Activated CD8-positive, alpha-beta memory T cell treated with anti-CD3 and anti-CD28 coated beads, Interleukin-2, amount 50 U/mL, for 1 hour (primary cell): Measurements from ENCODE around the gene ZFYVE16.
"Not testable (repeated sequence)": the region's sequence is repeated elsewhere in the genome, so short reads cannot be mapped to it uniquely, and the experiment has no call there.

ENCODE experiments used
- DNase-seq: peaks from one replicate; pipeline ENCODE4 v3.0.0-alpha.2; 2020; ENCODE audit errors: extremely low read depth

ZFYVE16 gene

DNA sequence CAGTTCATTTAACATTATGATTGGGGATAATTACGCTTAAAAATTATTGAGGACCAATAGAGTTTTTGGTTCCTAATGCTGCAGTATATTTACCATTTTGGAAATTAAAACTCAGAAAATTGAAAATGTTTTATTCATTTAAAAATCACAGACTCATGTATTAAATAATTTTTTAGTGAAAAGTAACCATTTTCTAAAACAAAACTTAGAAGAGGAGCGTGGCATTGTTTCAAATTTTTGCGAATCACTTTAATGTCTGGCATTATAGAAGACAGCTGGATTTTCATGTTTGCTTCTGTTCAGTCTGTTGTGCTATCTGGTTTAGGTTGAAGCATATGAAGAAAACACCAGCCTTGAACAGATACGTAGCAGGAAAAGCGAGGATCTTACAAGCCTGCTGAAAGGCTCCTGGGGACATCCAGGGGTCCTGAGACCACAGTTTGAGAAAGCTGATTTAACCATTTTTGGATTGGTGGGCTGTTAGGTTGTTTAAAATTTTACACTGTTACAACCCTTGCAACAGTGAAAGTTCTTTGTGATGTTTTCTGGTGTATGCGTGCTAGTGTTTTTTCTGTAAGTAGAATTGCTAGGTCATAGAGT, 1.6 kb downstream of the ZFYVE16 start:
- DNase-seq, result no peak

DNA sequence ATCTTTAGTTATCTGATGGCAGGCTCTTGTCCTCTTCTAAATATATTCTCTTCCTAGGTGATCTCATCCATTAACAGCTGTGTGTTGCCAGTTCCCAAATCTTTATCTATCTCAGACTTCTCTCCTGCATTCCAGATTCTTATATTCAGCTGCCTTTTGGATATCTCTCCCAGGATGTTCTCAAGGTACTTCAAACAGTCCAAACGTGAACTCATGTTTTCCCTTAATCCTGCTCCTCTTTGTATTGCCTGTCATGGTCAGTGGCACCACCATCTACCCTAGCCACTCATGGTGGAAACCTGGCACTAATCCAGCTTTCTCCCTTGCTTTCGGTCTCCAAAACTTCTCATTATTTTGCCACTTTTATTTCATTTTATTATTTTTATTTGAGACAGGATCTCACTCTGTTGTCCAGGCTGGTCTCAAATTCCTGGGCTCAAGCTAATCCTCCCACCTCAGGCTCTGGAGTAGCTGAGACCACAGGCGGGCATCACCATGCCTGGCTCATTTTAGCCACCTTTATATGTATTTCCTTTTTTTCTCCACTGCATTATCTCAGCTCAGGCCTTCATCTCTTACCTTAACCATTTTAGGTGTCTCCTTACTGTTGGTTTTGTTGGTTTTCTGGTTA, 3.8 kb downstream of the ZFYVE16 start:
- DNase-seq, result no peak

DNA sequence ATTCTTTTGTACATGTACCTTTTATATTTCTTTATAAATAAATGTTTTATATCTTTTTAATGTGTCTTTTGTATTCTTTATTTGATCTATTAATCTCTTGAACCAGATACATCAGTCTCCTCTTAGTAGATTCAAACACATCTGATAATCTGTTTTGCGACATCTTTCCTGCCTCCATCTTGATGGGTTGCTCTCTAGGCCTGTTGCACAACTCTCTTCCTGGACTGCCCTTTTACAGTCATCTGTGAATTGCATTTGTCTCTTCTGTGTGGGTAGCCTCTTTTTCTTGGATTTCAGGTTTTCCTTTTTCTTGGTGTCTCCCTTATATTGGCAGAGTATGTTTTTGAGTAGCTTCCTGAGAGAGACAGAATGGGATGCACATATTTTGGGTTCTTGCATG, 6.2 kb downstream of the ZFYVE16 start:
- DNase-seq, result no peak

DNA sequence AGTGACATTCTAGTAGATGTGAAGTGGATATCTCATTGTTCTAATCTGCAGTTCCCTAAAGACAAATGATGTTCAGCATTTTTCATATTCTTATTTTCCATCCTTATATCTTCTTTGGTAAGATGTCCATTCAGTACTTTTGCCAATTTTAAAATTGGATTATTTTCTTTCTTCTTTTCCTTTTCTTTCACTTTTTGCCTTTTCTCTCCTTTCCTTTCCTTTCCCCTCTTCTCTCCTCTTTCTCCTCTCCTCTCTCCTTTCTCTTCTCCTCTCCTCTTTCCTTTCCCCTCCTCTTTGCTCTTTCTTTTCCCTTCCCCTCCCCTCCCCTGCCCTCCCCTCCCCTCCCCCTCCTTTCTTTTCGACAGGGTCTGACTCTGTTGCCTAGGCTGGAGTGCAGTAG, 10.1 kb downstream of the ZFYVE16 start:
- no peak for DNase-seq

DNA sequence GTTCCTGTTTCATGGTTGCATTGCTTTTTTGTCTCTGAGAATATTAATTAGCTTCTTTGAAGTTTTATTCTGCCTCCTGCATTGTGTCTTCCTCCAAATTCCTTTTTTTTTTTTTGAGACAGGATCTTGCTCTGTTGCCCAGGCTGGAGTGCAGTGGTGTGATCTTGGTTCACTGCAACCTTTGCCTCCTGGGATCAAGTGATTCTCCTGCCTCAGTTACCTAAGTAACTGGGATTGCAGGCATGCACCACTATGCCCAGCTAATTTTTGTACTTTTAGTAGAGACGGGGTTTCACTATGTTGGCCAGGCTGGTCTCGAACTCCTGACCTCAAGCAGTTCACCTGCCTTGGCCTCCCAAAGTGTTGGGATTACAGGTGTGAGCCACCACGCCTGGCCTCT, 16.5 kb downstream of the ZFYVE16 start:
- DNase-seq, result not testable (repeated sequence)

DNA sequence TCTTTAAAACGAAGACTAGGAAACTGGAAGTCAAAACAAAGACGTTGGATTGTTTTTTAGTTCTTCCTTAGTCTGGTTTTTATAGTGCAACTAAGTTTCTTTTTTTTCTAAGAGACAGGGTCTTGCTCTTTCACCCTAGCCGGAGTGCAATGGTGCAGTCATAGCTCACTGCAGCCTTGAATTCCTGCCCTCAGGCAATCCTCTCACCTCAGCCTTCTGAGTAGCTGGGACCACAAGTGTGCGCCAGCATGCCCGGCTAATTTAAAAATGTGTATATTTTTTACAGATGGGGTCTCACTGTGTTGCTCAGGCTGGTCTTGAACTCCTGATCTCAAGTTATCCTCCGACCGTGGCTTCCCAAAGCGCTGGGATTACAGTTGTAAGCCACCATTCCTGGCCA, 27.6 kb downstream of the ZFYVE16 start:
- no peak for DNase-seq

DNA sequence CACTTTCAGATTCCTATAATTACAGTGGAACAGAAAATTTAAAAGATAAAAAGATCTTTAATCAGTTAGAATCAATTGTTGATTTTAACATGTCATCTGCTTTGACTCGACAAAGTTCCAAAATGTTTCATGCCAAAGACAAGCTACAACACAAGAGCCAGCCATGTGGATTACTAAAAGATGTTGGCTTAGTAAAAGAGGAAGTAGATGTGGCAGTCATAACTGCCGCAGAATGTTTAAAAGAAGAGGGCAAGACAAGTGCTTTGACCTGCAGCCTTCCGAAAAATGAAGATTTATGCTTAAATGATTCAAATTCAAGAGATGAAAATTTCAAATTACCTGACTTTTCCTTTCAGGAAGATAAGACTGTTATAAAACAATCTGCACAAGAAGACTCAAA, 29.5 kb downstream of the ZFYVE16 start:
- DNase-seq, result no peak

DNA sequence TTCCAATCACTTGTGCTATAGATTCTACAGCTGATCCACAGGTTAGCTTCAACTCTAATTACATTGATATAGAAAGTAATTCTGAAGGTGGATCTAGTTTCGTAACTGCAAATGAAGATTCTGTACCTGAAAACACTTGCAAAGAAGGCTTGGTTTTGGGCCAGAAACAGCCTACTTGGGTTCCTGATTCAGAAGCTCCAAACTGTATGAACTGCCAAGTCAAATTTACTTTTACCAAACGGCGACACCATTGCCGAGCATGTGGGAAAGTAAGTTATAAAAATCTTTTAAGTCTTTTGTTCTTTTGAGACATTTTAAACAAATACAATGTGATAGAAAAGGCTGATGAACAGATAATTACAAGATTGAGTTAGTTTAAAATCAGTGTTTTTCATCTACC, 30.9 kb downstream of the ZFYVE16 start:
- DNase-seq, result no peak

DNA sequence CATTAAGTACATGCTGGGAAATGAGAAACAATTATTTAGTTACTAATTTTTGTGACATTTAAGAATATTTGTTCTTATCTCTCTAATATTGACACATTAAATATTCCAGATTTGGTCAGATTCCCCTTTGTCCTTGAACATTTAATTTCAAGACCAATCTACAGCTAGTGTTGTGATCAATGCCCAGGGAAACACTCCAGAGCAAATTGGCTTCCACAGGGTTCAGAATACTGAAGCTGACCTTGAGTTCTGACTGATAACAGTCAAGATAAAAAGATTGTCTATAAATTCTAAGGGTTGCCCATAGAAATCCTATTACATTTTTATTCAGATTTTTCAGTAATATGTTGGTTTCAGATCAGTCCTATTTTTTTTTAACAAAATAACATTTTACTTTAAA, 31.3 kb downstream of the ZFYVE16 start:
- no peak for DNase-seq

DNA sequence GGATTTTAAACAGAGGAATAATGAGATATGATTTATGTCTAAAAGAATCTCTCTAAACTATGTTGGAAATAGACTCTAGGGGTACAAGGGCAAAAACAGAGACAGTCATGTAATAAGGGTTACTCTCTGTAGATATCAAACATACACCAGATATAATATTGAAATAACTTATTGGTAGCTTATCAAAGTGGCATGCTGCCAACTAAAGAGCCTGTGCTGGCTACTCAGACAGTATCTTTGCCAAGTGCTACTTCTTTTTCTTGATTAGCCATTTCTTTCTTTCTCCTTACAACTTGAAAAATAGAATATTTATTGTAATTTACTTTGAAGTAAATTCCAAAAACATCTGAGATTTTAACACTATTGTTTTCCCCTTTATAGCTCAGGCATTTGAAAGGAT, 34.9 kb downstream of the ZFYVE16 start:
- DNase-seq, result no peak

DNA sequence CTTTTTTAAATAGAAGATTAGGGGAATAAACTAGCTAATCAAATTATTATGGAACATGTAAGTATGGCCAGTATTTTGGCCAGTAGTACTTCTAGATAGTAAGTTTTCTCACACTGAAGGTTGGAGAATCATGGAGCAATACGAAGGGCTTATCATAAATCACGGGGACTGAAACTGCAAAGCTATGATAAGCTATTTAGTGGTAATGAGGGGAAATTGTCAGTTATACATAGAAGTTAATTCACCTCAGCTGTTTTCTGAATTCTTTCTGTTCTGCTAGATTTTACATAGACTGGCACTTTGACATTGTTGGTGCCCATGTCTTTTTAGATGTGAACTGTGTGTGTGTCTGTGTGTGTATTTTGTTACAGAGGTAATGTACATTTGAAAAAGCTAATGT, 45.5 kb downstream of the ZFYVE16 start:
- no peak for DNase-seq

DNA sequence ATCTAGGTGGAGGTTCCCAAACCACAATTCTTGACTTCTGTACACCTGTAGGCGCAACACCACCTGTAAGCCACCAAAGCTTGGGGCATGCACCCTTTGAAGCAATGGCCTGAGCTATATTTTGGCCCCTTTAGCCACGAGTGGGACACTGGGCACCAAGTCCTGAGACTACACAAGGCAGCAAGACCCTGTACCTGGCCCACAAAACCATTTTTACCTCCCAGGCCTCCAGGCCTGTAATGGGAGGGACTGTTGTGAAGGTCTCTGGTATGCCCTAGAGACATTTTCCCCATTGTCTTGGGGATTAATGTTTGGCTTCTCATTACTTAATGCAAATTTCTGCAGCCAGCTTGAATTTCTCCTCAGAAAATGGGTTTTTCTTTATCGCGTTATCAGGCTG, 55.4 kb downstream of the ZFYVE16 start:
- no peak for DNase-seq

DNA sequence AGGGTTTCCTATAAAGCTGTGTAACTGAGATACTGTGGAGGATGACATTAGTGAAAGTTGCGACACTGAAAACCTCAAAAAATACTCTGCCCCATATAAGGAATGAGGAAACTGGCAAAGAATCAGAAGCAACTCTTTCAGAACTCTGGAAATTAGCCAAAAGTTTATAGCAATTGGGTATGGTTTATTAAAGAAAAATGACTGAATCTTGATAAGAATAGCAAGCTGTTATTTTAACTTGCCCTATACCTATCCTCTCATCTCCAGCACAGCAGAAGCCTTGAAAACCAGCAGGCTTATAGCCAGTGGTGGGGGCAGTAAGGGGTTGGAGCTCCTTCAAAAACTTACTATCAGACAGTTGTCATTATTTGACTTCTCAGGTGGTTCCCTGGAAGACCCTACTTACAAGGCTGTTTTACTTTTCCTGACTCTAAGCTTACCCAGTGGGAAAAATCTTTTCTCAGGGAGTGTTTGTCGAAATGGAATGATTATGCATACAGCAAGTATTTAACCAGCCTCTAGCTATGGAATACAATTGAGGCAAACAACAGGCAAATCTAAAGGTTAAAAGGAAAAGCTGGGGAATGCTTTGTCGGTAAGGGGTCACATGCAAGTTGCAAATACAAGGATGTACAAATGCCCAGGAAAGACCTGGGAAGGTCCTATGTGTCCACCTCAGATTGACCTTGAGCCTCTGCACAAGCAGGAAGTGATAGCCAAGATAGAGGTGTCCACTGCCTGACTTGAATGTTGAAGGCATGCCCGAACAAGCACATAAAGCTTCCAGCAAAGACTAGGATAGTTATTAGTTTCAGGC, 59.0 kb downstream of the ZFYVE16 start:
- no peak for DNase-seq

DNA sequence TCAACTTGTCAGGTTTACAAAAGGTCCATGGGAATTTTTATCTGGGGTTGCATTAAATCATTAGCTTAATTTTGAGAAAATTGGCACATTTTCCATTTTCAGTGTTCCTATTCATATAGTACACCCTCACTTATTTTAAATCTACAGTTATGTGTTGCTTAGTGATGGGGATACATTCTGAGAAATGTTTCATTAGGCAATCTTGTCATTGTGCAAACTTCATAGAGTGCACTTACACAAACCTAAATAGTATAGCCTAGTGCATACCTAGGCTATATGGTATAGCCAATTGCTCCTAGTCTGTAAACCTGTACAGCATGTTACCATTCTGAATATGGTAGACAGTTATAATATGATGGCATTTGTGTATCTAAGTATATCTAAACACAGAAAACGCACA, 60.3 kb downstream of the ZFYVE16 start:
- DNase-seq, result no peak

DNA sequence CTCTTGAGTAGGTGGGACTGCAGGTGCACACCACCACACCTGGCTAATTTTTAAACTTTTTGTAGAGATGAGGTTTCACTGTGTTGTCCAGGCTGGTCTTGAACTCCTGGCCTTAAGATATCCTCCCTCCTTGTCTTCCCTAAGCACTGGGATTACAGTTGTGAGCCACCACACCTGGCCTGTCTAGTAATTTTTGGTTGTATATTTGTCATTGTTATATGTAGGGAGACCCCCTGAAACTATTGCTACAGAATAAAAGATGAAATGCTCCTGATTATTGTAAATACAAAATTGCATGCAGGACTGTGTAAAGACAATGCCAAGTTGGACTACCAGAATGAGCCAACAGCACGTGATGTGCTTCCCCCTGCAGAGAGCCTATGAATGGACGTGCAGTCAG, 62.8 kb downstream of the ZFYVE16 start:
- DNase-seq, result not testable (repeated sequence)

DNA sequence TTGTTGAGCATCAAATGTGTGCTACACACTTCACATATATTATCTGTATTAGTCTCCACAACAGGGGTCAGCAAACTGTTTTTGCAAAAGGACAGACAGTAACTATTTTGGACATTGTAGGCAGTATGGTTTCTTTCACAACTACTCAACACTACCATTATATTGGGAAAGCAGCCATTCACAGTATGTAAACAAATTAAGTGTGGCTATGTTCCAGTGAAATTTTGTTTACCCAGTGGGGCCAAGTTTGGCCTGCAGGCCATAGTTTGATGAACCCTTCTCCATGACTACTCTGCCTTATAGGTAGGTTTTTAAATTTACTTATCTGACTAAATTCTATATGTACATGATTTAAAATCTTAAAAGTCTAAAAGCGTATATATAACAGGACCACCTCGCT, 67.1 kb downstream of the ZFYVE16 start:
- DNase-seq, result no peak

DNA sequence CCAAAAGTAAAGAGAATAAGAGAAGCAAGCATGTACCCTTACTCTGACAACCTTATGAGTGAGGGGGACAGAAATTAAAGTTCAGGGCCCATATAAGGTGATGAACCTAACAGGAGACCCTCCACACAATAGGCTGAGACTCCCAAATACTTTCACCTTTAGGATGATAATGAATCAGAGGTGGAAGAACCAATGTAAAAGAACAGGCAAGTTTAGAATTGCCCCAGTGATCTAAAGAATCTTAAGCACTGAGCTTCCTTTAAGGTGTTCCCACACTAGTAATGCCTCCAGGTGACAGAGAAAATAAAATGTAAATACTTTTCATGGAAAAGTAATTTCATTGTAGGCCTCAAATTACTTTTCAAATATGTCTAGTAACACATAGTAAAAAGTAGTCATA, 71.8 kb downstream of the ZFYVE16 start:
- DNase-seq, result no peak

DNA sequence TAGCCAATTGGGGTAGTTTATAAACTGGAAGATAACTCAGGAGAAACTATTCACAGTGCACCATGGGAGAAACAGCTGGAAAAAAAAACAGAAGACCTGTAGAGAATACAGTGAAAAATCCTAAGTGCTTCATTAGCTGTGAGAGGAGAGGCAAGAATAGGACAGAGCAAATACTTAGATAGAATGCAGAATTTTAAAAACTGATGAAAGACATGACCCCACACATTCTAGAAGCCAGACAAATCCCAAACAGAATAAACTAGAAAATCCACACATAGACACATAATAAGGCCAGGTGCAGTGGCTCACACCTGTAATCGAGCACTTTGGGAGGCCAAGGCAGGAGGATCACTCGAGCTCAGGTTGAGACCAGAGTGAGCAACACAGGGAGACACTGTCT, 72.5 kb downstream of the ZFYVE16 start:
- DNase-seq, result no peak

DNA sequence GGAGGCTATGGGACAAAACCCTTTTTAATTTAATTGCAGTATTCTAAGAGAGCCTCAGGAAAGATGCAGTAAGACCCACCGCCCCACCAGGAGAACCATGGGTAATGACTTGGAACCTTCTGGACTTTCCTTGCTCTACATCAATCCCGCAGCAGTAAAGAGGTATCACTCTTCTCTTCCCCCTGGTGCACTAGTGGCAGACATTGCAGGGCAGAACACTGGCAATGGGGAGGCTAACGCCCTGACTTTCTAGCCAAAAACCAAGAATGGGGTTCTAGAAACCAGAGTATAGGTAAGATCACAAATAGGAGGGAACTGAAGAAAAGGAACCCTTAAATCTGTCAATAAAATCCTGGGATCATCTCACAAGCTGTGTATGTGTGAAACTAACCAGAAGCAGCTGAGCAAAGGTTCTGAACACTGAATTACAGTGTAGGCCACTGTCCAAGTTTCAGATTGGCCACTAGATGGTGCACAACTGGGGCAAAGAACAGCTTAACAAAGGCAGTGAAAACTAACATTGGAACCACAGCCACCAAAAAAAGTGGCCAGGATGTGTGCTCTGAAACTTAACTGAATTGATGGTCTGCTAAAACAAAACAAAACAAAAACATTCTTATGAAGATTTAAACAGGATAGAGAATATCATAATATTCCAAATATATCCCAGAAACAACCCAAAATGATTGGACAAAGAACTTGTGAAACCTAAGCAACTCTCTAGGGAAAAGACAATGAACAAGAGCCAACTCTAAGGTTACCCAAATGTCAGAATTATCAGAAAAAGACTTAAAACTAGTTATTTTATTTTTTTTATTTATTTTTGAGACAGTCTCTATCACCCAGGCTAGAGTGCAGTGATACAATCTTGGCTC, 73.4 kb downstream of the ZFYVE16 start:
- no peak for DNase-seq

DNA sequence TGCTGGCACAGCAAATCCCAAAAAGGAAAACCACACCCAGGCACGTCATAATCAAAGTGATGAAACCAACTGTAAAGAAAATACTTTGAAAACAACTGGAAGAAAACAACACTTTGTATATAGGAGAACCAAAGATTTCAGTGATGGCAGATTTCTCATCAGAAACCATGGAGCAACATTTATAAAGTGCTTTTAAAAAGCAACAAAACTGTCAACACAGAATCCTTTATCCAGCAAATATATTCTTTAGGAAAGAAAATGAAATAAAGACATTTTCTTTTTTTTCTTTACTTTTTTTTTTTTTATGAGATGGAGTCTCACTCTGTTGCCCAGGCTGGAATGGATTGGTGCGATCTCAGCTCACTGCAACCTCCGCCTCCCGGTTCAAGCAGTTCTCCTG, 74.7 kb downstream of the ZFYVE16 start:
- no peak for DNase-seq

DNA sequence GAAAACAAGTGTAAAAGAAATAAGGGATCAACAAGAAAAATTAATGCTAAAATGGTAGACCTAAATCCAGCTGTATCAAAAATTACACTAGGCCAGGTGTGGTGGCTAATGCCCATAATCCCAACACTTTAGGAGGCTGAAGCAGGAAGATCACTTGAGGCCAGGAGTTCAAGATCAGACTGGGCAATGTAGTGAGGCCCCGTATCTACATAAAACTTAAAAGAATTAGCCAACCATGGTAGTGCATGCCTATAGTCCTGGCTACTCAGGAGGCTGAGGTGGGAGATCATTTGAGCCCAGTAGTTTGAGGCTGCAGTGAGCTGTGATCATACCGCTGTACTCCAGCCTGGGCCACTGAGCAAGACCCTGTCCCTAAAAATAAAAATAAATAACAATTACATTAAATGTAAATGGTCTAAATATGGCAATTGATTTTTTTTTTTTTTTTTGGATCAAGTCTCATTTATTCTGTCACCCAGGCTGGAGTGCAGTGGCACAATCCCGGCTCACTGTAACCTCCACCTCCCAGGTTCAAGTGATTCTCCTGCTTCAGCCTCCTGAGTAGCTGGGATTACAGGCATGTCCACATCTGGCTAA, 75.9 kb downstream of the ZFYVE16 start:
- DNase-seq, result no peak

DNA sequence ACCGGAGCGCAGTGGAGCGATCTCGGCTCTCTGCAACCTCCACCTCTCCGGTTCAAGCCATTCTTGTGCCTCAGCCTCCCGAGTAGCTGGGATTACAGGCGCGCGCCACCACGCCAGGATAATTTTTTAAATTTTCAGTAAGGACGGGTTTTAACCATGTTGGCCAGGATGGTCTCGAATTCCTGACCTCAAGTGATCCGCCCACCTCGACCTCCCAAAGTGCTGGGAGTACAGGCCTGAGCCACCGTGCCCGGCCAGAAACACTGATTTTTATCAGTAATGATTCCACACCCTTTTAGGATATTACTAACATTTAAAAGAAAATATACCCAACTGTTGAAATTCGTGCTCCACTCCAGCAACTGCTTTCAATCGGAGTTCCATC, 79.6 kb downstream of the ZFYVE16 start:
- no peak for DNase-seq
